PFSK-1 (cell line): Measurements from ENCODE around the gene LHPP.

Experiments
- FOXP2 ChIP-seq: optimal IDR thresholded peaks from 2 replicates; pipeline ENCODE3; 2011; ENCODE audit warnings: borderline replicate concordance, control low read depth, inconsistent platforms; ENCODE audit not compliant: insufficient read depth; ENCODE audit errors: extremely low read length, extremely low read depth
- POLR2AphosphoS5 ChIP-seq: IDR thresholded peaks from 2 replicates; pipeline ENCODE4 v1.6.1; 2012; ENCODE audit warnings: low read depth, mild to moderate bottlenecking, control low read depth, low read length, moderate library complexity
- SIN3A ChIP-seq: IDR thresholded peaks from 2 replicates; pipeline ENCODE4 v1.6.1; 2012; ENCODE audit warnings: mild to moderate bottlenecking, low read length, moderate library complexity, borderline replicate concordance; ENCODE audit not compliant: insufficient read depth
- TAF1 ChIP-seq: IDR thresholded peaks from 2 replicates; pipeline ENCODE4 v1.6.1; 2012; ENCODE audit warnings: low read length, control low read depth, borderline replicate concordance; ENCODE audit not compliant: insufficient read depth
- TF ChIP-seq, protein P1 (sequence below), 2 experiments: IDR thresholded peaks; 2 replicates each; pipeline versions ENCODE4 v1.6.1 to v1.8.0; 2011 to 2012; ENCODE audit warnings: low read depth in 2 of 2, low read length in 2 of 2, control low read depth in 1 of 2, inconsistent platforms in 1 of 2, mild to moderate bottlenecking in 1 of 2, moderate library complexity in 1 of 2; ENCODE audit not compliant: insufficient read depth in 1 of 2

LHPP gene

DNA sequence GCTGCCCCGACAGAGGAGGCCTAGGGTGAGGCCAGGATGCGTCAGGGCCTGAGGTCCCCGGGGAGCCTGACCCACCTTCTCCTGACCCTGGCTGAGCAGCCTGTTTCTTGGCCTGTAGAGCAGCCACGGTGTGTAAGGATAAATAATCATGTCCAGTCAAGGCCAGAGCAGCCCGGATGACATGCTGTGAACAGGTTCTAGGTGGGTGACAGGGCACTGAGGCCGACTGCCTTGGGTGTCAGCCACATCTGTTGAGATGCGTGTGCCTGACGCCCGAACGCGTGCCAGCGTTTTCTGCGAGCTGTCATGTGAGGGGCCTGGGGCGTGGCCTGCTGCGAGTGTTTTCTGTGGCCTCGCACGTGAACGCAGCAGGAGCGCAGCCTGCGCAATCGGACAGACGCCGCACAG, 164.2 kb downstream of the LHPP start:
- TF ChIP-seq TAF1 (no peak), POLR2AphosphoS5 (no peak), SIN3A (no peak), FOXP2 (no peak)
- TF ChIP-seq, protein P1, sequence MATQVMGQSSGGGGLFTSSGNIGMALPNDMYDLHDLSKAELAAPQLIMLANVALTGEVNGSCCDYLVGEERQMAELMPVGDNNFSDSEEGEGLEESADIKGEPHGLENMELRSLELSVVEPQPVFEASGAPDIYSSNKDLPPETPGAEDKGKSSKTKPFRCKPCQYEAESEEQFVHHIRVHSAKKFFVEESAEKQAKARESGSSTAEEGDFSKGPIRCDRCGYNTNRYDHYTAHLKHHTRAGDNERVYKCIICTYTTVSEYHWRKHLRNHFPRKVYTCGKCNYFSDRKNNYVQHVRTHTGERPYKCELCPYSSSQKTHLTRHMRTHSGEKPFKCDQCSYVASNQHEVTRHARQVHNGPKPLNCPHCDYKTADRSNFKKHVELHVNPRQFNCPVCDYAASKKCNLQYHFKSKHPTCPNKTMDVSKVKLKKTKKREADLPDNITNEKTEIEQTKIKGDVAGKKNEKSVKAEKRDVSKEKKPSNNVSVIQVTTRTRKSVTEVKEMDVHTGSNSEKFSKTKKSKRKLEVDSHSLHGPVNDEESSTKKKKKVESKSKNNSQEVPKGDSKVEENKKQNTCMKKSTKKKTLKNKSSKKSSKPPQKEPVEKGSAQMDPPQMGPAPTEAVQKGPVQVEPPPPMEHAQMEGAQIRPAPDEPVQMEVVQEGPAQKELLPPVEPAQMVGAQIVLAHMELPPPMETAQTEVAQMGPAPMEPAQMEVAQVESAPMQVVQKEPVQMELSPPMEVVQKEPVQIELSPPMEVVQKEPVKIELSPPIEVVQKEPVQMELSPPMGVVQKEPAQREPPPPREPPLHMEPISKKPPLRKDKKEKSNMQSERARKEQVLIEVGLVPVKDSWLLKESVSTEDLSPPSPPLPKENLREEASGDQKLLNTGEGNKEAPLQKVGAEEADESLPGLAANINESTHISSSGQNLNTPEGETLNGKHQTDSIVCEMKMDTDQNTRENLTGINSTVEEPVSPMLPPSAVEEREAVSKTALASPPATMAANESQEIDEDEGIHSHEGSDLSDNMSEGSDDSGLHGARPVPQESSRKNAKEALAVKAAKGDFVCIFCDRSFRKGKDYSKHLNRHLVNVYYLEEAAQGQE (IDR thresholded peaks at IDR 0.05; ENCODE audit: insufficient read depth in 1 of 2, low read depth in 2 of 2, low read length in 2 of 2): no peak

DNA sequence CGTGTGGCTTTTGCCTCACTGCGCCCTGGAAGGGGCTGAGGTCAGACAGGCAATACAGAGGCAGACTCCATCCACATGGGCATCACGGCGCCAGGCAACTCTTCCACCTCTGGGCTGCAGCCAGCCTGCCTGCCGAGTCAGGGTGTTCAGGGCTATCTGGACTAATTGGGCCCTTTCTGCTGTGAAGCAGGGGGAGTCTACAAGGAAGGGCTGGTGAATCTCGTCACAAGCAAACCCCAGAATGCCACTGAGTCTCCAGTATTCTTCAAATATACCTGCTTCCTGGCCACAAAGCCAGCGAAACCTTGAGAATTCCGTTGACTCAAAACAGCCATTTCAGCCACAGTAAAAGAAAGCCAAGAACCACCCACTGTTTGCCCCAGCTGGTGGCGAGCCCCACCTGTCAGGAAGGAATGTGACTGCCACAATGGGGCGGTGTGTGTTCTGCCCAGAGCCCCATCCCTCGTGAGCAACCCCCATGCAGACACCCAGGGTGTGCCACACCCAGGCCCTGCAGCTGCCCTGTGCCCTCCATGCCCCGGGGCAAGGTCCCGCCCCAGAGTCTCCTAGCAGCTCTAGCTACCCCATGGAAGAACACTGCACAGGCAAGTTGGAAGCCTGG, 165.2 kb downstream of the LHPP start:
- no peak for TF ChIP-seq POLR2AphosphoS5
- no peak for TF ChIP-seq TAF1
- no peak for TF ChIP-seq SIN3A
- no peak for TF ChIP-seq FOXP2
- TF ChIP-seq, protein P1 (IDR thresholded peaks at IDR 0.05; ENCODE audit: insufficient read depth in 1 of 2, low read depth in 2 of 2, low read length in 2 of 2): no peak

GRCh38 chr10:124627866-124628675, 166.4 kb downstream of the LHPP start:
- TF ChIP-seq, protein P1 (IDR thresholded peaks at IDR 0.05; ENCODE audit: insufficient read depth in 1 of 2, low read depth in 2 of 2, low read length in 2 of 2): no peak
- TF ChIP-seq POLR2AphosphoS5: no peak
- TF ChIP-seq FOXP2: no peak
- no peak for TF ChIP-seq SIN3A
- TF ChIP-seq TAF1: no peak

DNA sequence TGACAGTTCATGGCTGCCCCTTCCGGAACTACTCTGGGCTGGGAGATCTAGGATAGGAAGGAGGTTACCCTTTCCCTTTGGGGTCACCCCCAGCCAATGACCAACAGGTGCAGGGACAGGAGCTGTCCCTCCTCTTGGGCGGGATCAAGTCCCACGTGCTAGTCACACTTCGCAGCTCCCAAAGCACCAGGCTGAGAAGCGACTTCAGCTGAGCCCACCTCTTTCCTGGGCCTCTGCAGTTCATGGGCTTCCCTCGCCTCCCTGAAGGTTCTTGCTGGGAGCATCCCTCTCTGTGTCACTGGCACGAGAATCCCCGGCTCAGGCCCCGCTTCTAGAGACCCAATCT, 167.0 kb downstream of the LHPP start:
- TF ChIP-seq TAF1: no peak
- TF ChIP-seq, protein P1 (IDR thresholded peaks at IDR 0.05; ENCODE audit: insufficient read depth in 1 of 2, low read depth in 2 of 2, low read length in 2 of 2): no peak
- TF ChIP-seq POLR2AphosphoS5: no peak
- TF ChIP-seq FOXP2: no peak
- no peak for TF ChIP-seq SIN3A
